Liver (tissue), 9 donors: ENCODE measurements around the gene ADAM19. TPM values are rescaled to one million over a fixed set of nuclear protein-coding genes. Genes with fewer than 3 reads are reported as not detected.

Source experiments
- DNase-seq: peaks from one replicate; pipeline ENCODE4 v3.0.0-alpha.2; 2017; ENCODE audit warnings: low spot score
- H3K27ac ChIP-seq, 2 donors: one replicate each; pipeline ENCODE4 v1.7.0; 2013; ENCODE audit warnings: inconsistent platforms in 2 of 2, low read length in 2 of 2, control low read depth in 1 of 2, low read depth in 1 of 2, mild to moderate bottlenecking in 1 of 2
- H3K27me3 ChIP-seq, 4 donors: one replicate each; pipeline versions ENCODE4 v1.6.1 to v1.7.0; 2013; ENCODE audit warnings: low read length in 3 of 4, inconsistent platforms in 1 of 4, mild to moderate bottlenecking in 1 of 4, moderate library complexity in 1 of 4; ENCODE audit not compliant: control insufficient read depth in 4 of 4, insufficient read depth in 4 of 4
- H3K36me3 ChIP-seq, 4 donors: one replicate each; pipeline versions ENCODE4 v1.6.1 to v1.7.0; 2013; ENCODE audit warnings: low read length in 3 of 4, mild to moderate bottlenecking in 3 of 4, low read depth in 1 of 4, moderate library complexity in 1 of 4; ENCODE audit not compliant: control insufficient read depth in 4 of 4, insufficient read depth in 3 of 4
- H3K4me1 ChIP-seq, 4 donors: one replicate each; pipeline versions ENCODE4 v1.6.1 to v1.7.0; 2013; ENCODE audit warnings: low read length in 3 of 4, mild to moderate bottlenecking in 3 of 4, moderate library complexity in 1 of 4; ENCODE audit not compliant: control insufficient read depth in 4 of 4, insufficient read depth in 4 of 4
- H3K4me3 ChIP-seq, 3 donors: one replicate each; pipeline versions ENCODE4 v1.6.1 to v1.7.0; 2013; ENCODE audit warnings: low read length in 3 of 3, control low read depth in 1 of 3, low read depth in 1 of 3, mild to moderate bottlenecking in 1 of 3
- H3K9ac ChIP-seq, 2 donors: one replicate each; pipeline ENCODE4 v1.7.0; 2013; ENCODE audit warnings: low read length in 2 of 2, mild to moderate bottlenecking in 2 of 2, moderate library complexity in 2 of 2, control low read depth in 1 of 2, low read depth in 1 of 2
- H3K9me3 ChIP-seq, 4 donors: one replicate each; pipeline versions ENCODE4 v1.6.1 to v1.7.0; 2013; ENCODE audit warnings: low read length in 3 of 4; ENCODE audit not compliant: control insufficient read depth in 4 of 4
- ATF3 ChIP-seq: IDR thresholded peaks from 2 replicates; pipeline ENCODE4 v1.6.1; 2016; ENCODE audit warnings: antibody characterized with exemption
- CTCF ChIP-seq: fragments of 150-350 bp; IDR thresholded peaks from 2 replicates; pipeline ENCODE4 v1.5.1; 2017; ENCODE audit warnings: improper control_type of control experiment, low read depth, low read length; ENCODE audit not compliant: missing input control
- FOXA1 ChIP-seq: IDR thresholded peaks from 2 replicates; pipeline ENCODE4 v1.6.1; 2016; ENCODE audit warnings: antibody characterized with exemption
- FOXA2 ChIP-seq: IDR thresholded peaks from 2 replicates; pipeline ENCODE4 v1.6.1; 2016; ENCODE audit warnings: antibody characterized with exemption
- GABPA ChIP-seq, 2 donors: IDR thresholded peaks in 1 of 2; conservative IDR thresholded peaks in 1 of 2; 2 replicates each; pipeline ENCODE4 v1.6.1; 2016; ENCODE audit warnings: antibody characterized with exemption in 2 of 2, mild to moderate bottlenecking in 1 of 2, moderate library complexity in 1 of 2
- HNF4A ChIP-seq, 2 donors: conservative IDR thresholded peaks; 2 replicates each; pipeline ENCODE4 v1.6.1; 2016; ENCODE audit warnings: antibody characterized with exemption in 2 of 2, mild to moderate bottlenecking in 2 of 2
- HNF4G ChIP-seq: IDR thresholded peaks from 2 replicates; pipeline ENCODE4 v1.6.1; 2016; ENCODE audit warnings: antibody characterized with exemption
- JUND ChIP-seq, 2 donors: IDR thresholded peaks; 2 replicates each; pipeline ENCODE4 v1.6.1; 2016; ENCODE audit warnings: antibody characterized with exemption in 2 of 2
- MAX ChIP-seq: IDR thresholded peaks from 2 replicates; pipeline ENCODE4 v1.6.1; 2016; ENCODE audit warnings: antibody characterized with exemption
- NR2F2 ChIP-seq: IDR thresholded peaks from 2 replicates; pipeline ENCODE4 v1.6.1; 2016; ENCODE audit warnings: antibody characterized with exemption
- RAD21 ChIP-seq, 2 donors: IDR thresholded peaks; 2 replicates each; pipeline ENCODE4 v1.6.1; 2016; ENCODE audit warnings: antibody characterized with exemption in 2 of 2, mild to moderate bottlenecking in 2 of 2
- REST ChIP-seq: IDR thresholded peaks from 2 replicates; pipeline ENCODE4 v1.6.1; 2016; ENCODE audit warnings: antibody characterized with exemption, mild to moderate bottlenecking
- RXRA ChIP-seq, 2 donors: IDR thresholded peaks; 2 replicates each; pipeline ENCODE4 v1.6.1; 2017 to 2018; ENCODE audit warnings: antibody characterized with exemption in 2 of 2, mild to moderate bottlenecking in 1 of 2
- TAF1 ChIP-seq: conservative IDR thresholded peaks from 2 replicates; pipeline ENCODE4 v1.6.1; 2016; ENCODE audit warnings: antibody characterized with exemption, mild to moderate bottlenecking
- WGBS: extraction: QIAGEN DNeasy Blood & Tissue Kit; methylation state at CpG from one replicate; pipeline ENCODE4 v1.1.7; 2013; 5-methylcytosine and 5-hydroxymethylcytosine counted together
- polyA plus RNA-seq, 2 donors: library from polyadenylated mRNA; stranded (reverse) in 1 of 2; unstranded in 1 of 2; fragments of 200-250 nt in 1 of 2; fragments of >200 nt in 1 of 2; fragmentation: Nextera tagmentation in 1 of 2; extraction: Ambion mirVana in 1 of 2; gene quantifications; one replicate each; pipeline versions ENCODE4 v1.2.1 to v1.2.3, GENCODE V29; 2013 to 2015
- total RNA-seq, 2 donors: library from RNA; depleted of rRNA; stranded (reverse); fragments of >200 nt; gene quantifications; one replicate each; pipeline ENCODE4 v1.2.3, GENCODE V29; 2014
- donor health status: healthy.
- donor health status: healthy.
- donor health status: healthy.
- donor health status: healthy.
- donor health status: healthy.

ADAM19 gene
- total and polyA plus RNA-seq, 4 donors = 2.4 to 7.1 (median 2.9) TPM

GRCh38 chr5:157563373-157563928, 12.1 kb downstream of the ADAM19 start:
- Histone ChIP-seq H3K27me3 (no peaks in the 10 kb centered on the region), H3K9ac (peak overlapping the region; percentile 39 to 64), H3K36me3 (no peaks in the 10 kb centered on the region), H3K27ac (peak overlapping the region; percentile 81 to 93), H3K9me3 (no peaks in the 10 kb centered on the region), H3K4me1 (peaks cover 16 to 46% (median 30%) of the 10 kb centered on the region in 4 donors), H3K4me3 (peak overlapping the region; percentile 51 to 74 (median 54))
- WGBS = 29% methylated on average over 11 of the region's 11 CpGs
- no peak for DNase-seq
- TF ChIP-seq FOXA2 (no peak), RAD21 (IDR thresholded peaks at IDR 0.05) (peak in 1 of 2 donors; percentile 15), HNF4G (no peak), RXRA (IDR thresholded peaks at IDR 0.05) (no peak), REST (peak; percentile 17), HNF4A (conservative IDR thresholded peaks at IDR 0.05) (peak in 1 of 2 donors; percentile 15), TAF1 (no peak), JUND (IDR thresholded peaks at IDR 0.05) (peak; percentile 26 to 53)

GRCh38 chr5:157562111-157562581, 13.4 kb downstream of the ADAM19 start:
- no peak for DNase-seq
- 90% methylated on average over 10 of the region's 10 CpGs for WGBS
- Histone ChIP-seq H3K27me3 (no peaks in the 10 kb centered on the region), H3K9ac (no peak overlapping the region), H3K27ac (no peak overlapping the region), H3K9me3 (no peaks in the 10 kb centered on the region), H3K4me3 (no peak overlapping the region), H3K4me1 (peaks cover 16 to 46% (median 31%) of the 10 kb centered on the region in 4 donors), H3K36me3 (no peaks in the 10 kb centered on the region)
- TF ChIP-seq HNF4G (no peak), GABPA (IDR thresholded peaks at IDR 0.05 in 1 of 2, conservative IDR thresholded peaks at IDR 0.05 in 1 of 2) (no peak), ATF3 (no peak), MAX (no peak), NR2F2 (no peak), CTCF (no peak), FOXA1 (no peak), RXRA (IDR thresholded peaks at IDR 0.05) (no peak), JUND (IDR thresholded peaks at IDR 0.05) (no peak), TAF1 (no peak), HNF4A (conservative IDR thresholded peaks at IDR 0.05) (no peak), RAD21 (IDR thresholded peaks at IDR 0.05) (no peak)
